ENCODE results near the gene FOXL2. TPM values are rescaled to one million over a fixed set of nuclear protein-coding genes. Genes with fewer than 3 reads are reported as not detected.

Gene FOXL2
- total and polyA plus RNA-seq, 2 of the 4 experiments (the other 2 are of a cell fraction): 0.07 TPM; not detected in 1

DNA sequence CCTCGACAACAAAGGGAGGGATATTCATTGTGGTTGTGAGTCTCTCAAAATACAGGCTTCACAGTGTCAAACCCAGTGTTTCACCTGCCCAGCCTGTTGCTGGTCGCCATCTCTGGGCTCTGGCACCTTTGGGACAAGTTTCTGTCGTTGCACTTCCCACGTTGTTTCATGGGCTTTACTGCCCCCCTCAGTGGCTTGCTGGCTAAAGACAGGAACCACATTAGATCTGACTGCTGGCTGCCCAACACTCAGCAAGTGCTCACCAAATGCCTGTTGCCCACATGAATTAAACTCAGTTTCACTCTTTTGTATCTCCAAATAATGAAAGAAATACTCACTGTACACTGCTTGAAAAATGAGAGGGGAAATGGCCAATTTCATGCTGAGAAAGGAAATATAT lies 27.6 kb downstream of the FOXL2 start:
- in situ Hi-C loops (cut with MboI; ENCODE audit: low sequenced_read_pairs) (loop anchor here (5.0 kb wide), 2 partner anchors 222 to 322 kb away; no protein-coding TSS in a partner anchor), intact Hi-C loops (cut with micrococcal nuclease) (no loop called here), dilution Hi-C loops (cut with HindIII; ENCODE audit: low sequenced_read_pairs, unreplicated experiment) (no loop called here)
- no peak overlapping the region for H3K4me2 ChIP-seq (ENCODE audit: low read depth, low read length)
- peaks cover 5% of the 10 kb centered on the region for H3K9me1 ChIP-seq (ENCODE audit: insufficient read depth, low read length)
- no peak overlapping the region for H3K14ac ChIP-seq (replicated peaks; ENCODE audit: low read depth, low read length)
- no peaks in the 10 kb centered on the region for H3K9me3 ChIP-seq (ENCODE audit: control insufficient read depth, insufficient read depth, low read length)
- no peak overlapping the region for H4K91ac ChIP-seq (ENCODE audit: insufficient read depth, low read depth, low read length)
- H3K27ac ChIP-seq (ENCODE audit: insufficient read depth, low read length): no peak overlapping the region
- ChIA-PET POLR2A (ENCODE audit: unreplicated experiment) (interaction anchor here (0.7 kb wide), 1 partner anchor 12 kb away, joined by 4 read pairs; no protein-coding TSS in a partner anchor), CTCF (interaction anchor here (0.6 to 1.1 kb wide), 2 partner anchors 17 to 155 kb away, joined by 3 read pairs; no protein-coding TSS in a partner anchor)
- no peaks in the 10 kb centered on the region for H4K20me1 ChIP-seq (ENCODE audit: insufficient read depth, low read length)
- H3K36me3 ChIP-seq (ENCODE audit: control insufficient read depth, insufficient read depth, low read length): no peaks in the 10 kb centered on the region
- H3K4me3 ChIP-seq (ENCODE audit: insufficient read depth, low read depth, low read length): no peak overlapping the region
- no peak overlapping the region; the same call in 1 of the 2 replicates for H3K4ac ChIP-seq (ENCODE audit: low read depth, low read length)
- H2AFZ ChIP-seq (replicated peaks; ENCODE audit: low read length, poor library complexity): no peak overlapping the region
- H4K8ac ChIP-seq (ENCODE audit: low read depth in 2 of 2, low read length in 2 of 2): no peak overlapping the region
- H3K23ac ChIP-seq (ENCODE audit: low read depth, low read length): no peak overlapping the region
- ATAC-seq (ENCODE audit: low read depth) (no peak), DNase-seq (no peak)
- H3K18ac ChIP-seq (ENCODE audit: low read depth, low read length): no peak overlapping the region
- no peak overlapping the region for H2BK5ac ChIP-seq (ENCODE audit: low read depth, low read length, poor library complexity, severe bottlenecking)
- peaks cover 0 to 4% of the 10 kb centered on the region in 2 experiments; a peak in 1 of 4 replicates for H3K79me1 ChIP-seq (ENCODE audit: low read depth in 1 of 2, low read length in 2 of 2)
- H2AK9ac ChIP-seq (replicated peaks; ENCODE audit: low read depth, low read length, poor library complexity): no peak overlapping the region
- H3K56ac ChIP-seq (ENCODE audit: extremely low read depth, insufficient read depth, low read length): no peak overlapping the region
- no peak overlapping the region for H4K5ac ChIP-seq (ENCODE audit: low read depth, low read length)
- H3K27me3 ChIP-seq (ENCODE audit: control insufficient read depth, insufficient read depth, low read length): no peaks in the 10 kb centered on the region
- no peak overlapping the region for H2BK15ac ChIP-seq (ENCODE audit: low read depth, low read length)
- H2BK120ac ChIP-seq (ENCODE audit: low read depth, low read length): no peak overlapping the region
- no peak for TF ChIP-seq NFE2L2 (IDR thresholded peaks at IDR 0.05; ENCODE audit: low read depth, low read length)
- TF ChIP-seq, protein P1, sequence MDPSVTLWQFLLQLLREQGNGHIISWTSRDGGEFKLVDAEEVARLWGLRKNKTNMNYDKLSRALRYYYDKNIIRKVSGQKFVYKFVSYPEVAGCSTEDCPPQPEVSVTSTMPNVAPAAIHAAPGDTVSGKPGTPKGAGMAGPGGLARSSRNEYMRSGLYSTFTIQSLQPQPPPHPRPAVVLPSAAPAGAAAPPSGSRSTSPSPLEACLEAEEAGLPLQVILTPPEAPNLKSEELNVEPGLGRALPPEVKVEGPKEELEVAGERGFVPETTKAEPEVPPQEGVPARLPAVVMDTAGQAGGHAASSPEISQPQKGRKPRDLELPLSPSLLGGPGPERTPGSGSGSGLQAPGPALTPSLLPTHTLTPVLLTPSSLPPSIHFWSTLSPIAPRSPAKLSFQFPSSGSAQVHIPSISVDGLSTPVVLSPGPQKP (IDR thresholded peaks at IDR 0.05; ENCODE audit: borderline replicate concordance, low read depth, low read length): no peak
- TF ChIP-seq BHLHE40 (IDR thresholded peaks at IDR 0.05; ENCODE audit: low read depth, low read length): no peak
- H3K4me1 ChIP-seq (ENCODE audit: control insufficient read depth, insufficient read depth, low read length): peaks cover 12% of the 10 kb centered on the region
- no peak overlapping the region for H3K9ac ChIP-seq (ENCODE audit: low read depth, low read length)
- 70% methylated on average over 2 of the region's 4 CpGs; no CpG with 5 or more reads in 1 of the 2 experiments for WGBS, 2 experiments (ENCODE audit: extremely low coverage in 2 of 2, insufficient read length in 1 of 2)
- no TSS peak for BruUV-seq (replicated peaks)
- H2BK20ac ChIP-seq (ENCODE audit: low read depth, low read length): no peak overlapping the region
- H2AK5ac ChIP-seq (ENCODE audit: low read depth, low read length): no peak overlapping the region
